ENCODE data around the gene GALNT12.

Gene GALNT12

GRCh38 chr9:98881836-98882568, 74.5 kb downstream of the GALNT12 start:
- H3K4me3 ChIP-seq (ENCODE audit: low read depth, low read length): no peak overlapping the region
- no peak for TF ChIP-seq CTCF (IDR thresholded peaks at IDR 0.05; ENCODE audit: insufficient read depth, low read depth, low read length, missing control alignments)
- no peak for DNase-seq (ENCODE audit: low read depth)

- no peak for DNase-seq (ENCODE audit: low read depth)
- TF ChIP-seq CTCF (IDR thresholded peaks at IDR 0.05; ENCODE audit: insufficient read depth, low read depth, low read length, missing control alignments): no peak
- H3K4me3 ChIP-seq (ENCODE audit: low read depth, low read length): no peak overlapping the region
Measured at GRCh38 chr9:98882569-98882923, 75.1 kb downstream of the GALNT12 start.

- TF ChIP-seq CTCF (IDR thresholded peaks at IDR 0.05; ENCODE audit: insufficient read depth, low read depth, low read length, missing control alignments): no peak
- DNase-seq (ENCODE audit: low read depth): no peak
- H3K4me3 ChIP-seq (ENCODE audit: low read depth, low read length): no peak overlapping the region
Measured at GRCh38 chr9:98883276-98883675, 75.8 kb downstream of the GALNT12 start.

GRCh38 chr9:98884849-98885248, 77.4 kb downstream of the GALNT12 start:
- TF ChIP-seq CTCF (IDR thresholded peaks at IDR 0.05; ENCODE audit: insufficient read depth, low read depth, low read length, missing control alignments): no peak
- DNase-seq (ENCODE audit: low read depth): no peak
- no peak overlapping the region for H3K4me3 ChIP-seq (ENCODE audit: low read depth, low read length)

GRCh38 chr9:98885575-98886295, 78.3 kb downstream of the GALNT12 start:
- DNase-seq (ENCODE audit: low read depth): no peak
- H3K4me3 ChIP-seq (ENCODE audit: low read depth, low read length): no peak overlapping the region
- no peak for TF ChIP-seq CTCF (IDR thresholded peaks at IDR 0.05; ENCODE audit: insufficient read depth, low read depth, low read length, missing control alignments)

GRCh38 chr9:98886691-98887229, 79.3 kb downstream of the GALNT12 start:
- no peak for TF ChIP-seq CTCF (IDR thresholded peaks at IDR 0.05; ENCODE audit: insufficient read depth, low read depth, low read length, missing control alignments)
- H3K4me3 ChIP-seq (ENCODE audit: low read depth, low read length): no peak overlapping the region
- no peak for DNase-seq (ENCODE audit: low read depth)

Data from GM12865 (cell line).